Measurements from ENCODE around the gene ENTREP3.

DNA sequence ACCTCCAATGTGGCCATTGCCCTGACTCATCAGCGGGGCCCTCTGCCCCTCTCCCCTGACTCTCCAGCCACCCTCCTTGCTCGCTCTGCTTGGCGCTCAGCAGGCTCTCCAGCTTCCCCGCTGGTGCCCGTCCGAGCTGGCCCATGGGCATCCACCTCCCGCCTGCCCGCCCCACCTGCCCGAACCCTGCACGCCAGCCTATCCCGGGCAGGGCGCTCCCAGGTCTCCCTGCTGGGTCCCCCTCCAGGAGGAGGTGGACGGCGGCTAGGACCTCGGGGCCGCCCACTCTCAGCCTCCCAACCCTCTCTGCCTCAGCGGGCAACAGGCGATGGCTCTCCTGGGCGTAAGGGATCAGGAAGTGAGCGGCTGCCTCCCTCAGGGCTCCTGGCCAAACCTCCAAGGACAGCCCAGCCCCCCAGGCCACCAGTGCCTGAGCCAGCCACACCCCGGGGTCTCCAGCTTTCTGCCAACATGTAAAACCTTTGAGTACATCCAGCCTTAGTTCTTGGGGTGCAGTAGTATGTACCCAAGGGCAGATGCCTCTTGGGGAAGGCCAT lies 32.8 kb upstream of the ENTREP3 start:
- TF ChIP-seq EP300 (IDR thresholded peaks at IDR 0.05; ENCODE audit: low read depth) = no peak
- TF ChIP-seq, protein P1, sequence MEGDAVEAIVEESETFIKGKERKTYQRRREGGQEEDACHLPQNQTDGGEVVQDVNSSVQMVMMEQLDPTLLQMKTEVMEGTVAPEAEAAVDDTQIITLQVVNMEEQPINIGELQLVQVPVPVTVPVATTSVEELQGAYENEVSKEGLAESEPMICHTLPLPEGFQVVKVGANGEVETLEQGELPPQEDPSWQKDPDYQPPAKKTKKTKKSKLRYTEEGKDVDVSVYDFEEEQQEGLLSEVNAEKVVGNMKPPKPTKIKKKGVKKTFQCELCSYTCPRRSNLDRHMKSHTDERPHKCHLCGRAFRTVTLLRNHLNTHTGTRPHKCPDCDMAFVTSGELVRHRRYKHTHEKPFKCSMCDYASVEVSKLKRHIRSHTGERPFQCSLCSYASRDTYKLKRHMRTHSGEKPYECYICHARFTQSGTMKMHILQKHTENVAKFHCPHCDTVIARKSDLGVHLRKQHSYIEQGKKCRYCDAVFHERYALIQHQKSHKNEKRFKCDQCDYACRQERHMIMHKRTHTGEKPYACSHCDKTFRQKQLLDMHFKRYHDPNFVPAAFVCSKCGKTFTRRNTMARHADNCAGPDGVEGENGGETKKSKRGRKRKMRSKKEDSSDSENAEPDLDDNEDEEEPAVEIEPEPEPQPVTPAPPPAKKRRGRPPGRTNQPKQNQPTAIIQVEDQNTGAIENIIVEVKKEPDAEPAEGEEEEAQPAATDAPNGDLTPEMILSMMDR (IDR thresholded peaks at IDR 0.05) = no peak
